Duodenal mucosa (tissue), 2 donors: ENCODE data around the gene GPC5.

Experiments used
- H3K27ac ChIP-seq: one replicate; pipeline ENCODE4 v1.7.0; 2013; ENCODE audit warnings: low read depth, low read length
- H3K27me3 ChIP-seq, 2 donors: one replicate each; pipeline ENCODE4 v1.7.0; 2013; ENCODE audit warnings: low read length in 2 of 2, control low read depth in 1 of 2; ENCODE audit not compliant: insufficient read depth in 2 of 2, control insufficient read depth in 1 of 2
- H3K36me3 ChIP-seq, 2 donors: one replicate each; pipeline ENCODE4 v1.7.0; 2013; ENCODE audit warnings: low read length in 2 of 2, control low read depth in 1 of 2; ENCODE audit not compliant: insufficient read depth in 2 of 2, control insufficient read depth in 1 of 2
- H3K4me1 ChIP-seq, 2 donors: one replicate each; pipeline ENCODE4 v1.7.0; 2013; ENCODE audit warnings: low read length in 2 of 2, control low read depth in 1 of 2; ENCODE audit not compliant: insufficient read depth in 2 of 2, control insufficient read depth in 1 of 2
- H3K4me3 ChIP-seq, 2 donors: one replicate each; pipeline ENCODE4 v1.7.0; 2013; ENCODE audit warnings: low read length in 2 of 2, low read depth in 1 of 2
- H3K9ac ChIP-seq, 2 donors: one replicate each; pipeline ENCODE4 v1.7.0; 2013; ENCODE audit warnings: low read length in 2 of 2, low read depth in 1 of 2
- H3K9me3 ChIP-seq, 2 donors: one replicate each; pipeline ENCODE4 v1.7.0; 2013; ENCODE audit warnings: low read length in 2 of 2, control low read depth in 1 of 2; ENCODE audit not compliant: control insufficient read depth in 1 of 2

Gene GPC5

GRCh38 chr13:91356919-91357612, 41.4 kb upstream of the GPC5 start:
- Histone ChIP-seq H3K27me3 (no peaks in the 10 kb centered on the region), H3K9ac (no peak overlapping the region), H3K4me3 (peak overlapping the region; percentile 9 to 21), H3K9me3 (no peaks in the 10 kb centered on the region), H3K36me3 (peaks cover 0 to 16% of the 10 kb centered on the region in 2 donors), H3K4me1 (peaks cover 25 to 51% of the 10 kb centered on the region in 2 donors), H3K27ac (no peak overlapping the region)

GRCh38 chr13:91357613-91358386, 40.6 kb upstream of the GPC5 start:
- Histone ChIP-seq H3K4me3 (peak overlapping the region in 1 of 2 donors; percentile 9), H3K9ac (no peak overlapping the region), H3K27me3 (no peaks in the 10 kb centered on the region), H3K4me1 (peaks cover 22 to 51% of the 10 kb centered on the region in 2 donors), H3K27ac (no peak overlapping the region), H3K9me3 (no peaks in the 10 kb centered on the region), H3K36me3 (peaks cover 0 to 16% of the 10 kb centered on the region in 2 donors)

GRCh38 chr13:91358387-91358782, 40.0 kb upstream of the GPC5 start:
- Histone ChIP-seq H3K27ac (no peak overlapping the region), H3K4me1 (peaks cover 22 to 46% of the 10 kb centered on the region in 2 donors), H3K9me3 (no peaks in the 10 kb centered on the region)

GRCh38 chr13:91359111-91359510, 39.3 kb upstream of the GPC5 start:
- Histone ChIP-seq H3K9ac (no peak overlapping the region), H3K4me3 (no peak overlapping the region), H3K9me3 (no peaks in the 10 kb centered on the region), H3K27me3 (no peaks in the 10 kb centered on the region), H3K27ac (no peak overlapping the region), H3K4me1 (peaks cover 17 to 39% of the 10 kb centered on the region in 2 donors), H3K36me3 (peaks cover 0 to 16% of the 10 kb centered on the region in 2 donors)

More at GRCh38 chr13:91358387-91358782, 40.0 kb upstream of the GPC5 start:
- Histone ChIP-seq H3K4me3 (no peak overlapping the region), H3K9ac (no peak overlapping the region), H3K36me3 (peaks cover 0 to 16% of the 10 kb centered on the region in 2 donors), H3K27me3 (no peaks in the 10 kb centered on the region)

GRCh38 chr13:91359631-91360030, 38.8 kb upstream of the GPC5 start:
- Histone ChIP-seq H3K9me3 (no peaks in the 10 kb centered on the region), H3K4me3 (no peak overlapping the region), H3K27me3 (no peaks in the 10 kb centered on the region), H3K27ac (no peak overlapping the region), H3K9ac (no peak overlapping the region), H3K4me1 (peaks cover 15 to 34% of the 10 kb centered on the region in 2 donors), H3K36me3 (peaks cover 0 to 12% of the 10 kb centered on the region in 2 donors)

- Histone ChIP-seq H3K4me1 (peaks cover 10 to 28% of the 10 kb centered on the region in 2 donors), H3K27me3 (no peaks in the 10 kb centered on the region), H3K9ac (no peak overlapping the region), H3K36me3 (peaks cover 0 to 8% of the 10 kb centered on the region in 2 donors), H3K4me3 (no peak overlapping the region), H3K9me3 (no peaks in the 10 kb centered on the region), H3K27ac (no peak overlapping the region)
Measured at GRCh38 chr13:91360246-91360751, 38.1 kb upstream of the GPC5 start.

- H3K9ac ChIP-seq: no peak overlapping the region
- H3K4me3 ChIP-seq: no peak overlapping the region
- no peaks in the 10 kb centered on the region for H3K27me3 ChIP-seq
- H3K36me3 ChIP-seq: peaks cover 0 to 6% of the 10 kb centered on the region in 2 donors
- H3K9me3 ChIP-seq: no peaks in the 10 kb centered on the region
- H3K27ac ChIP-seq: no peak overlapping the region
- H3K4me1 ChIP-seq: peaks cover 10 to 20% of the 10 kb centered on the region in 2 donors
Measured at GRCh38 chr13:91361755-91362271, 36.6 kb upstream of the GPC5 start.

- Histone ChIP-seq H3K36me3 (no peaks in the 10 kb centered on the region), H3K27ac (no peak overlapping the region), H3K4me1 (peaks cover 0 to 9% of the 10 kb centered on the region in 2 donors), H3K9me3 (no peaks in the 10 kb centered on the region), H3K4me3 (no peak overlapping the region), H3K9ac (no peak overlapping the region), H3K27me3 (no peaks in the 10 kb centered on the region)
Measured at GRCh38 chr13:91362908-91363307, 35.5 kb upstream of the GPC5 start.

- no peak overlapping the region for H3K27ac ChIP-seq
- no peaks in the 10 kb centered on the region for H3K9me3 ChIP-seq
- no peaks in the 10 kb centered on the region for H3K36me3 ChIP-seq
- peaks cover 0 to 4% of the 10 kb centered on the region in 2 donors for H3K27me3 ChIP-seq
- H3K4me3 ChIP-seq: no peak overlapping the region
- H3K4me1 ChIP-seq: no peaks in the 10 kb centered on the region
- no peak overlapping the region for H3K9ac ChIP-seq
Measured at GRCh38 chr13:91368101-91368500, 30.3 kb upstream of the GPC5 start.
